CD8-positive, alpha-beta memory T cell (primary cell): ENCODE data around the gene TGM4. TPM values are rescaled to one million over a fixed set of nuclear protein-coding genes. Genes with fewer than 3 reads are reported as not detected.

Experiments
- CTCF ChIA-PET: fragments of 350-600 bp; sonication (Branson Sonifier 250); formaldehyde crosslinking; loops from one replicate; lab custom pipeline; 2021; ENCODE audit warnings: antibody characterized with exemption; lab: Charles Lee
- POLR2A ChIA-PET: fragments of 350-600 bp; sonication (Branson Sonifier 250); formaldehyde crosslinking; loops from one replicate; lab custom pipeline; 2021; ENCODE audit warnings: antibody characterized with exemption; lab: Charles Lee
- DNase-seq, 5 donors: peaks; one replicate each; pipeline versions ENCODE4 v3.0.0 to v3.0.0-alpha.2; 2020 to 2022; ENCODE audit warnings: mixed read lengths in 1 of 5
- H3K27ac ChIP-seq: one replicate; pipeline ENCODE4 v1.7.0; 2013; ENCODE audit warnings: low read depth, mild to moderate bottlenecking, low read length, moderate library complexity
- H3K27me3 ChIP-seq: 2 replicates; pipeline ENCODE4 v1.7.0; 2013; ENCODE audit warnings: low read length, mild to moderate bottlenecking; ENCODE audit not compliant: insufficient read depth, poor library complexity, severe bottlenecking
- H3K36me3 ChIP-seq: 2 replicates; pipeline ENCODE4 v1.7.0; 2013; ENCODE audit warnings: mild to moderate bottlenecking, low read length, moderate library complexity; ENCODE audit not compliant: insufficient read depth
- H3K4me1 ChIP-seq: 2 replicates; pipeline ENCODE4 v1.7.0; 2013; ENCODE audit warnings: mild to moderate bottlenecking, low read length, moderate library complexity; ENCODE audit not compliant: insufficient read depth
- H3K4me3 ChIP-seq: 2 replicates; pipeline ENCODE4 v1.7.0; 2013; ENCODE audit warnings: mild to moderate bottlenecking, low read length
- H3K9me3 ChIP-seq: 2 replicates; pipeline ENCODE4 v1.7.0; 2013; ENCODE audit warnings: mild to moderate bottlenecking, low read length
- H3K27ac Mint-ChIP-seq, 8 donors: one replicate each; pipeline ENCODE4 v1.8.0; 2020 to 2021; ENCODE audit warnings: mixed read lengths in 8 of 8, mild to moderate bottlenecking in 6 of 8, inconsistent platforms in 3 of 8, moderate library complexity in 3 of 8
- H3K27me3 Mint-ChIP-seq, 2 donors: one replicate each; pipeline ENCODE4 v1.8.0; 2020 to 2021; ENCODE audit warnings: mixed read lengths in 2 of 2, mild to moderate bottlenecking in 1 of 2, moderate library complexity in 1 of 2
- H3K36me3 Mint-ChIP-seq, 3 donors: one replicate each; pipeline ENCODE4 v1.8.0; 2020 to 2021; ENCODE audit warnings: mixed read lengths in 3 of 3, inconsistent platforms in 1 of 3, mild to moderate bottlenecking in 1 of 3
- H3K4me1 Mint-ChIP-seq, 3 donors: one replicate each; pipeline ENCODE4 v1.8.0; 2020 to 2021; ENCODE audit warnings: mixed read lengths in 3 of 3, inconsistent platforms in 1 of 3, mild to moderate bottlenecking in 1 of 3
- H3K4me3 Mint-ChIP-seq, 7 donors: one replicate each; pipeline ENCODE4 v1.8.0; 2020 to 2021; ENCODE audit warnings: mixed read lengths in 7 of 7, mild to moderate bottlenecking in 6 of 7, moderate library complexity in 4 of 7, inconsistent platforms in 2 of 7
- H3K9me3 Mint-ChIP-seq, 5 donors: one replicate each; pipeline ENCODE4 v1.8.0; 2020 to 2022; ENCODE audit warnings: mixed read lengths in 5 of 5, mild to moderate bottlenecking in 3 of 5, moderate library complexity in 2 of 5, inconsistent platforms in 1 of 5
- polyA plus RNA-seq: library from polyadenylated mRNA; unstranded; fragments of 300-500 nt; fragmentation: Illumina TruSeq; gene quantifications from one replicate; pipeline ENCODE4 v1.2.3, GENCODE V29; 2021
- total RNA-seq, 2 experiments: library from RNA; stranded (reverse); gene quantifications; one replicate each; pipeline ENCODE4 v1.2.3, GENCODE V29; 2021

The TGM4 gene
- total and polyA plus RNA-seq, 3 experiments from 2014 or later: 0.43 TPM; not detected in 2

- H3K27me3 Mint-ChIP-seq: no peaks in the 10 kb centered on the region
- H3K9me3 ChIP-seq: no peaks in the 10 kb centered on the region
- H3K4me1 ChIP-seq: no peaks in the 10 kb centered on the region
- H3K36me3 ChIP-seq: no peaks in the 10 kb centered on the region
- CTCF ChIA-PET: no interaction called here
- H3K4me3 ChIP-seq: no peak overlapping the region
- peak overlapping the region in 2 of 8 donors; percentile 4 to 79 for H3K27ac Mint-ChIP-seq
- no peak for DNase-seq
- H3K4me1 Mint-ChIP-seq: peaks cover 15 to 24% (median 21%) of the 10 kb centered on the region in 3 donors
- no peaks in the 10 kb centered on the region for H3K9me3 Mint-ChIP-seq
- no peak overlapping the region for H3K4me3 Mint-ChIP-seq
- POLR2A ChIA-PET: no interaction called here
- H3K36me3 Mint-ChIP-seq: peaks cover 0 to 52% (median 9%) of the 10 kb centered on the region in 3 donors
- no peak overlapping the region for H3K27ac ChIP-seq
- H3K27me3 ChIP-seq: no peaks in the 10 kb centered on the region
Observed at GRCh38 chr3:44950275-44950734, 75.9 kb downstream of the TGM4 start.

- Mint-ChIP-seq H3K4me3 (no peak overlapping the region), H3K27me3 (no peaks in the 10 kb centered on the region)
- CTCF ChIA-PET: no interaction called here
Observed at GRCh38 chr3:44952689-44953088, 78.3 kb downstream of the TGM4 start.

GRCh38 chr3:44954304-44954703 is 79.9 kb downstream of the TGM4 start:
- Mint-ChIP-seq H3K27me3 (no peaks in the 10 kb centered on the region), H3K4me3 (no peak overlapping the region), H3K27ac (peak overlapping the region in 2 of 8 donors; percentile 17 to 51), H3K9me3 (no peaks in the 10 kb centered on the region), H3K4me1 (peaks cover 28 to 36% (median 36%) of the 10 kb centered on the region in 3 donors), H3K36me3 (peaks cover 0 to 62% (median 19%) of the 10 kb centered on the region in 3 donors)
- no peak overlapping the region for H3K4me3 ChIP-seq
- H3K9me3 ChIP-seq: no peaks in the 10 kb centered on the region
- ChIA-PET POLR2A (no interaction called here), CTCF (interaction anchor here (1.1 kb wide), 1 partner anchor 33 kb away, joined by 3 read pairs; no protein-coding TSS in a partner anchor)
- H3K36me3 ChIP-seq: peaks cover 11% of the 10 kb centered on the region
- H3K4me1 ChIP-seq: no peaks in the 10 kb centered on the region
- no peaks in the 10 kb centered on the region for H3K27me3 ChIP-seq
- DNase-seq: no peak
- H3K27ac ChIP-seq: no peak overlapping the region

More at GRCh38 chr3:44952689-44953088, 78.3 kb downstream of the TGM4 start:
- Histone ChIP-seq H3K27ac (no peak overlapping the region), H3K4me3 (no peak overlapping the region), H3K9me3 (no peaks in the 10 kb centered on the region), H3K4me1 (no peaks in the 10 kb centered on the region), H3K27me3 (no peaks in the 10 kb centered on the region), H3K36me3 (no peaks in the 10 kb centered on the region)
- Mint-ChIP-seq H3K27ac (peak overlapping the region in 3 of 8 donors; percentile 8 to 82 (median 35)), H3K9me3 (no peaks in the 10 kb centered on the region), H3K36me3 (peaks cover 0 to 53% (median 18%) of the 10 kb centered on the region in 3 donors), H3K4me1 (peaks cover 28 to 35% (median 35%) of the 10 kb centered on the region in 3 donors)
- no peak for DNase-seq
- POLR2A ChIA-PET: no interaction called here

- H3K27ac Mint-ChIP-seq: peak overlapping the region in 1 of 8 donors; percentile 42
- H3K4me3 ChIP-seq: no peak overlapping the region
- no peaks in the 10 kb centered on the region for H3K4me1 ChIP-seq
- no peak for DNase-seq
- ChIA-PET POLR2A (interaction anchor here (0.7 kb wide), 1 partner anchor 9 kb away, joined by 3 read pairs; no protein-coding TSS in a partner anchor), CTCF (interaction anchor here (1.1 kb wide), 1 partner anchor 33 kb away, joined by 3 read pairs; no protein-coding TSS in a partner anchor)
- H3K27me3 ChIP-seq: no peaks in the 10 kb centered on the region
- no peaks in the 10 kb centered on the region for H3K9me3 ChIP-seq
- no peaks in the 10 kb centered on the region for H3K9me3 Mint-ChIP-seq
- no peak overlapping the region for H3K4me3 Mint-ChIP-seq
- peaks cover 0 to 64% (median 19%) of the 10 kb centered on the region in 3 donors for H3K36me3 Mint-ChIP-seq
- H3K4me1 Mint-ChIP-seq: peaks cover 28 to 36% (median 36%) of the 10 kb centered on the region in 3 donors
- H3K27ac ChIP-seq: no peak overlapping the region
- H3K36me3 ChIP-seq: peaks cover 14% of the 10 kb centered on the region
- H3K27me3 Mint-ChIP-seq: no peaks in the 10 kb centered on the region
Observed at GRCh38 chr3:44954962-44955361, 80.6 kb downstream of the TGM4 start.

- POLR2A ChIA-PET: no interaction called here
- no peak for DNase-seq
- CTCF ChIA-PET: no interaction called here
Observed at GRCh38 chr3:44955917-44956316, 81.5 kb downstream of the TGM4 start.

GRCh38 chr3:44957986-44958385 is 83.6 kb downstream of the TGM4 start:
- H3K27ac Mint-ChIP-seq: no peak overlapping the region
- H3K27me3 ChIP-seq: no peaks in the 10 kb centered on the region
- peaks cover 26 to 38% (median 32%) of the 10 kb centered on the region in 3 donors for H3K4me1 Mint-ChIP-seq
- peaks cover 14% of the 10 kb centered on the region for H3K36me3 ChIP-seq
- H3K4me3 ChIP-seq: no peak overlapping the region
- DNase-seq: no peak
- peaks cover 0 to 50% (median 14%) of the 10 kb centered on the region in 3 donors for H3K36me3 Mint-ChIP-seq
- H3K4me3 Mint-ChIP-seq: no peak overlapping the region
- ChIA-PET CTCF (interaction anchor here (0.9 kb wide), 1 partner anchor 18 kb away, joined by 3 read pairs; the partner anchor contains the start of genes EXOSC7 and ZDHHC3), POLR2A (no interaction called here)
- no peaks in the 10 kb centered on the region for H3K9me3 ChIP-seq
- no peaks in the 10 kb centered on the region for H3K4me1 ChIP-seq
- H3K27me3 Mint-ChIP-seq: no peaks in the 10 kb centered on the region
- H3K27ac ChIP-seq: no peak overlapping the region
- H3K9me3 Mint-ChIP-seq: no peaks in the 10 kb centered on the region

More at GRCh38 chr3:44955917-44956316, 81.5 kb downstream of the TGM4 start:
- H3K4me3 ChIP-seq: no peak overlapping the region
- Mint-ChIP-seq H3K36me3 (peaks cover 0 to 60% (median 19%) of the 10 kb centered on the region in 3 donors), H3K9me3 (no peaks in the 10 kb centered on the region), H3K27ac (peak overlapping the region in 3 of 8 donors; percentile 61 to 62 (median 61)), H3K4me1 (peaks cover 25 to 36% (median 35%) of the 10 kb centered on the region in 3 donors), H3K4me3 (no peak overlapping the region), H3K27me3 (no peaks in the 10 kb centered on the region)
- H3K4me1 ChIP-seq: no peaks in the 10 kb centered on the region
- H3K9me3 ChIP-seq: no peaks in the 10 kb centered on the region
- no peaks in the 10 kb centered on the region for H3K27me3 ChIP-seq
- H3K36me3 ChIP-seq: peaks cover 14% of the 10 kb centered on the region
- no peak overlapping the region for H3K27ac ChIP-seq

- H3K36me3 ChIP-seq: peaks cover 14% of the 10 kb centered on the region
- no peaks in the 10 kb centered on the region for H3K9me3 Mint-ChIP-seq
- H3K27ac ChIP-seq: no peak overlapping the region
- H3K4me1 ChIP-seq: no peaks in the 10 kb centered on the region
- peaks cover 0 to 50% (median 14%) of the 10 kb centered on the region in 3 donors for H3K36me3 Mint-ChIP-seq
- H3K27me3 ChIP-seq: no peaks in the 10 kb centered on the region
- POLR2A ChIA-PET: no interaction called here
- H3K4me3 Mint-ChIP-seq: no peak overlapping the region
- CTCF ChIA-PET: interaction anchor here (0.9 kb wide), 1 partner anchor 18 kb away, joined by 3 read pairs; the partner anchor contains the start of genes EXOSC7 and ZDHHC3
- no peaks in the 10 kb centered on the region for H3K9me3 ChIP-seq
- H3K4me3 ChIP-seq: no peak overlapping the region
- H3K27me3 Mint-ChIP-seq: no peaks in the 10 kb centered on the region
- DNase-seq: no peak
- H3K27ac Mint-ChIP-seq: no peak overlapping the region
- H3K4me1 Mint-ChIP-seq: peaks cover 28 to 42% (median 35%) of the 10 kb centered on the region in 3 donors
Observed at GRCh38 chr3:44958386-44958785, 84.0 kb downstream of the TGM4 start.

- Mint-ChIP-seq H3K4me3 (no peak overlapping the region), H3K27me3 (peaks cover 0 to 2% of the 10 kb centered on the region in 2 donors), H3K27ac (no peak overlapping the region), H3K9me3 (no peaks in the 10 kb centered on the region), H3K36me3 (peaks cover 0 to 38% (median 14%) of the 10 kb centered on the region in 3 donors), H3K4me1 (peaks cover 39 to 59% (median 53%) of the 10 kb centered on the region in 3 donors)
- Histone ChIP-seq H3K9me3 (no peaks in the 10 kb centered on the region), H3K27ac (no peak overlapping the region), H3K4me3 (no peak overlapping the region), H3K27me3 (no peaks in the 10 kb centered on the region), H3K36me3 (peaks cover 14% of the 10 kb centered on the region), H3K4me1 (no peaks in the 10 kb centered on the region)
- no peak for DNase-seq
- CTCF ChIA-PET: no interaction called here
- POLR2A ChIA-PET: no interaction called here
Observed at GRCh38 chr3:44960387-44961026, 86.1 kb downstream of the TGM4 start.
